HEK293 (cell line): ENCODE data around the gene GRAMD4.

Source experiments
- CTCF ChIA-PET: fragments of 350-600 bp; formaldehyde crosslinking; extraction: SDS; loops from one replicate; lab custom pipeline; 2021; ENCODE audit warnings: antibody characterized with exemption; lab: Yijun Ruan, JAX
- POLR2A ChIA-PET: fragments of 300-600 bp; formaldehyde crosslinking; extraction: SDS; loops from one replicate; lab custom pipeline; 2020; ENCODE audit warnings: antibody characterized with exemption, inconsistent platforms; lab: Yijun Ruan, JAX
- H3K27ac ChIP-seq: fragments of 200-500 bp; sonication (Bioruptor generic); 2 replicates; pipeline ENCODE4 v1.5.1; 2014; ENCODE audit warnings: low read depth, low read length, control low read depth, inconsistent platforms; ENCODE audit errors: extremely low read depth
- H3K36me3 ChIP-seq, 2 experiments: fragments of 200-500 bp in 1 of 2; sonication (Bioruptor generic) in 1 of 2; 1 replicate in 1 of 2; 2 replicates in 1 of 2; pipeline ENCODE4 v1.5.1; 2014 to 2017; ENCODE audit warnings: inconsistent platforms in 2 of 2, low read length in 2 of 2; ENCODE audit not compliant: control insufficient read depth in 2 of 2, insufficient read depth in 1 of 2
- H3K4me1 ChIP-seq: fragments of 200-500 bp; sonication (Bioruptor generic); 2 replicates; pipeline ENCODE4 v1.5.1; 2014; ENCODE audit warnings: mild to moderate bottlenecking, low read length, inconsistent platforms; ENCODE audit not compliant: control insufficient read depth, insufficient read depth
- H3K4me3 ChIP-seq: 2 replicates; pipeline ENCODE4 v1.5.1; 2011; ENCODE audit warnings: low read depth, mild to moderate bottlenecking, control low read depth, low read length, moderate library complexity
- H3K9me3 ChIP-seq: fragments of 200-500 bp; sonication (Bioruptor generic); 2 replicates; pipeline ENCODE4 v1.5.1; 2014; ENCODE audit warnings: low read depth, low read length, inconsistent platforms; ENCODE audit not compliant: control insufficient read depth, insufficient read depth
- AEBP2 ChIP-seq: fragments of 450-650 bp; formaldehyde crosslinking; IDR thresholded peaks from 2 replicates; pipeline ENCODE4 v1.5.1; 2016; ENCODE audit warnings: missing biosample characterization, missing genetic modification characterization, borderline replicate concordance
- EGR2 ChIP-seq: fragments of 450-650 bp; formaldehyde crosslinking; IDR thresholded peaks from 2 replicates; pipeline ENCODE4 v1.5.1; 2016; ENCODE audit warnings: low read depth, missing biosample characterization, missing genetic modification characterization
- KLF16 ChIP-seq: fragments of 450-650 bp; formaldehyde crosslinking; IDR thresholded peaks from 2 replicates; pipeline ENCODE4 v1.5.1; 2017; ENCODE audit warnings: missing biosample characterization, missing genetic modification characterization
- SALL2 ChIP-seq: fragments of 450-650 bp; formaldehyde crosslinking; IDR thresholded peaks from 2 replicates; pipeline ENCODE4 v1.5.0; 2017; ENCODE audit warnings: missing biosample characterization, mild to moderate bottlenecking, missing genetic modification characterization, borderline replicate concordance
- SP7 ChIP-seq: fragments of 450-650 bp; formaldehyde crosslinking; IDR thresholded peaks from 2 replicates; pipeline ENCODE4 v1.5.1; 2016; ENCODE audit warnings: missing biosample characterization, missing genetic modification characterization
- ZFHX2 ChIP-seq: fragments of 450-650 bp; formaldehyde crosslinking; conservative IDR thresholded peaks from 2 replicates; pipeline ENCODE4 v1.5.1; 2016; ENCODE audit warnings: missing biosample characterization, missing genetic modification characterization
- ZIC2 ChIP-seq: fragments of 450-650 bp; formaldehyde crosslinking; IDR thresholded peaks from 2 replicates; pipeline ENCODE4 v1.5.1; 2016; ENCODE audit warnings: missing biosample characterization, missing genetic modification characterization
- ZNF214 ChIP-seq: fragments of 450-650 bp; formaldehyde crosslinking; IDR thresholded peaks from 2 replicates; pipeline ENCODE4 v1.5.1; 2017; ENCODE audit warnings: missing biosample characterization, mild to moderate bottlenecking, missing genetic modification characterization, borderline replicate concordance
- ZNF248 ChIP-seq: fragments of 450-650 bp; formaldehyde crosslinking; IDR thresholded peaks from 2 replicates; pipeline ENCODE4 v1.5.1; 2017; ENCODE audit warnings: missing biosample characterization, missing genetic modification characterization
- ZNF704 ChIP-seq: fragments of 450-650 bp; formaldehyde crosslinking; IDR thresholded peaks from 2 replicates; pipeline ENCODE4 v1.5.1; 2016; ENCODE audit warnings: missing biosample characterization, missing genetic modification characterization
- ZSCAN18 ChIP-seq: fragments of 450-650 bp; formaldehyde crosslinking; IDR thresholded peaks from 2 replicates; pipeline ENCODE4 v1.5.1; 2016; ENCODE audit warnings: missing biosample characterization, missing genetic modification characterization

Gene GRAMD4

GRCh38 chr22:46721501-46722085, 101.4 kb downstream of the GRAMD4 start:
- CTCF ChIA-PET = interaction anchor here (0.7 to 1.2 kb wide), 3 partner anchors 80 to 158 kb away, joined by 3 read pairs; no protein-coding TSS in a partner anchor
- Histone ChIP-seq H3K4me3 (no peak overlapping the region), H3K27ac (no peak overlapping the region), H3K9me3 (no peaks in the 10 kb centered on the region), H3K4me1 (no peaks in the 10 kb centered on the region), H3K36me3 (peaks cover 17 to 56% of the 10 kb centered on the region in 2 experiments; a peak in 2 of 3 replicates)
- POLR2A ChIA-PET = interaction anchor here (1.2 kb wide), 2 partner anchors 9 to 41 kb away, joined by 3 to 7 read pairs; partner anchors contain the start of gene TBC1D22A
- TF ChIP-seq KLF16 (tag by site-specific recombination) (no peak), ZIC2 (tag by site-specific recombination) (peak; percentile 59), SP7 (tag by site-specific recombination) (peak; percentile 75), SALL2 (tag by site-specific recombination) (no peak), ZNF248 (tag by site-specific recombination) (no peak), ZSCAN18 (no peak), ZFHX2 (tag by site-specific recombination) (0 out of 2 replicates have a peak, but pooled peaks have one; percentile 15)

GRCh38 chr22:46723882-46724281, 103.7 kb downstream of the GRAMD4 start:
- H3K36me3 ChIP-seq = peaks cover 9 to 45% of the 10 kb centered on the region in 2 experiments; a peak in 2 of 3 replicates
- no peak overlapping the region for H3K27ac ChIP-seq
- H3K9me3 ChIP-seq = no peaks in the 10 kb centered on the region
- ChIA-PET POLR2A (interaction anchor here (0.6 kb wide), 1 partner anchor 31 kb away, joined by 4 read pairs; no protein-coding TSS in a partner anchor), CTCF (interaction anchor here (1.0 kb wide), 1 partner anchor 42 kb away, joined by 3 read pairs; no protein-coding TSS in a partner anchor)
- no peaks in the 10 kb centered on the region for H3K4me1 ChIP-seq
- TF ChIP-seq AEBP2 (no peak), ZFHX2 (tag by site-specific recombination) (peak; percentile 63), EGR2 (tag by site-specific recombination) (peak; percentile 92), ZNF214 (tag by site-specific recombination) (no peak)
- H3K4me3 ChIP-seq = no peak overlapping the region

- ChIA-PET CTCF (no interaction called here), POLR2A (interaction anchor here (1.1 kb wide), 1 partner anchor 14 kb away, joined by 4 read pairs; no protein-coding TSS in a partner anchor)
- no peak overlapping the region for H3K4me3 ChIP-seq
- peaks cover 9 to 33% of the 10 kb centered on the region in 2 experiments; a peak in 2 of 3 replicates for H3K36me3 ChIP-seq
- H3K27ac ChIP-seq = no peak overlapping the region
- H3K4me1 ChIP-seq = no peaks in the 10 kb centered on the region
- TF ChIP-seq ZNF704 (tag by site-specific recombination) = no peak
- no peaks in the 10 kb centered on the region for H3K9me3 ChIP-seq
Observed at GRCh38 chr22:46725096-46725495, 104.9 kb downstream of the GRAMD4 start.
